CD4-positive, alpha-beta T cell treated with Interleukin-12 subunit alpha and Interleukin-12 subunit beta, for 1 hour (primary cell): ENCODE measurements around the gene MED12.
"Not testable (repeated sequence)": the region's sequence is repeated elsewhere in the genome, so short reads cannot be mapped to it uniquely, and the experiment has no call there.

Experiments used
- DNase-seq: peaks from one replicate; pipeline ENCODE4 v3.0.0-alpha.2; 2020

Gene MED12

DNA sequence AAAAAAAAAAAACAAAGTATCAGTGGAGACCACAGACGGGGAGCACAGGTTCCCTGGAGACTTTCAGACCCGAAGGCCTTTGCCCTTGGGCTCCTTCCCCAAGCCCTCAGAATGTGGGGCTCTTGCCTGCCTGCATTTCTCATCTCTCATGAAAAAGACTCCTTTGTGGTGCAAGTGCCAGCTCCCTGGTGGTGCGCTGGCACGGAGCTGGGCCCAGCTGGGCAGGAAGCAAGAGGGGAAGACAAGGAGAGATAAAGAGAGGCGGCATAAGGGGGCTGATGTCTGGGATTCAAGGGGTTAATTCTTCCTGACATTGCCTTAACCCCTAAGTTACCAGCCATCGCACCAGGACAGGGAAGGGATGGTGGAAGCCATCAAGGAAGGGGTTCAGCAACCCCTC, 48.1 kb downstream of the MED12 start:
- no peak for DNase-seq

DNA sequence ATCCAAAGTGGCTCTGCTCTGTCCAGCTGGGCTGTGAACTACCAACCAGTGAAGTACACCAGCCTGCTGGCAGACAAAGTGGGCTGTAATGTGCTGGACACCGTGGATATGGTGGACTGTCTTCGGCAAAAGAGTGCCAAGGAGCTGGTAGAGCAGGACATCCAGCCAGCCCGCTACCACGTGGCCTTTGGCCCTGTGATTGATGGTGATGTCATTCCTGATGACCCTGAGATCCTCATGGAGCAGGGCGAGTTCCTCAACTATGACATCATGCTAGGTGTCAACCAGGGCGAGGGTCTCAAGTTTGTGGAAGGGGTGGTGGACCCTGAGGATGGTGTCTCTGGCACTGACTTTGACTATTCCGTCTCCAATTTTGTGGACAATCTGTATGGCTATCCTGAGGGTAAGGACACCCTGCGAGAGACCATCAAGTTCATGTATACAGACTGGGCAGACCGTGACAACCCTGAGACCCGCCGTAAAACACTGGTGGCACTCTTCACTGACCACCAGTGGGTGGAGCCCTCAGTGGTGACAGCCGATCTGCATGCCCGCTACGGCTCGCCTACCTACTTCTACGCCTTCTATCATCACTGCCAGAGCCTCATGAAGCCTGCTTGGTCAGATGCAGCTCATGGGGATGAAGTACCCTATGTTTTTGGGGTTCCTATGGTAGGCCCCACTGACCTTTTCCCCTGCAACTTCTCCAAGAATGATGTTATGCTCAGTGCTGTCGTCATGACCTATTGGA, 48.8 kb downstream of the MED12 start:
- DNase-seq: no peak

DNA sequence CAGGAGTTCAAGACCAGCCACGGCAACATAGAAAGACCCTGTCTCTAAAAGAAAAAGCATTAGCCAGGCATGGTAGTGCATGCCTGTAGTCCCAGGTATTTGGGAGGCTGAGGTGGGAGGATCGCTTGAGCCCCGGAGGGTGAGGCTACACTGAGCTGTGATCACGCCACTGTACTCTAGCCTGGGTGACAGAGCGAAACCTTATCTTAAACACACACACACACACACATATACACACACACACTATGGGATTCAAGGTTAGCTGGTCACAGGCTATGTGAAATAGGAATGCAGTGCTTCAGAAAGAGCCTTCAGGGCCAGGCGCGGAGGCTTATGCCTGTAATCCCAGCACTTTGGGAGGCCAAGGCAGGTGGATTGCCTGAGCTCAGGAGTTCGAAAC, 49.7 kb downstream of the MED12 start:
- no peak for DNase-seq

DNA sequence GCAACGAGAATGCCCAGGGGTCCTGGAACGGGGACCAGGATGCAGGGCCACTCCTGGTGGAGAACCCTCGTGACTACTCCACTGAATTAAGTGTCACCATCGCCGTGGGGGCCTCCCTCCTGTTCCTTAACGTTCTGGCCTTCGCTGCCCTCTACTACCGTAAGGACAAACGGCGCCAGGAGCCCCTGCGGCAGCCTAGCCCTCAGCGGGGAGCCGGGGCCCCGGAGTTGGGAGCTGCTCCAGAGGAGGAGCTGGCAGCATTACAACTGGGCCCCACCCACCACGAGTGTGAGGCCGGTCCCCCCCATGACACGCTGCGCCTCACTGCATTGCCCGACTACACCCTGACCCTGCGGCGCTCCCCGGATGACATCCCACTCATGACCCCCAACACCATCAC, 51.2 kb downstream of the MED12 start:
- DNase-seq: no peak

DNA sequence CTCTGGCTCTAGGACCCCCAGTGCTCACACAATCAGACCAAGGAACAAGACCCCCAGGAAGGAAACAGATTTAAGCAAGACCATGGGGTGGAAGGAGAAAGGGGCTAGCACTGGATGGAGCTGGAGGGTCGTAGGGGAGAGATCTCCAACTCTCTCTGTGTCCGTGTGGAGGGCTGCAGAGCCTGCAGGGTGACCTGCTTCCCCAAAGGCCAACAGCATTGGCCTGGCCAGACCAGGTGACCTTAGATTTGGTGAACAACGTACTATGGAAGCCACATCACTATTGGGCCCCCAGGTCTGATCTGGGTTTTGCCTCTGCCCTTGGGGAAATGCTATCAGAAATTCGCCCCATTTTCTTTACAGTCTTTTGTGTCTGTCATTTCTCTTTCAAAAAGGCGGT, 52.3 kb downstream of the MED12 start:
- DNase-seq: no peak

DNA sequence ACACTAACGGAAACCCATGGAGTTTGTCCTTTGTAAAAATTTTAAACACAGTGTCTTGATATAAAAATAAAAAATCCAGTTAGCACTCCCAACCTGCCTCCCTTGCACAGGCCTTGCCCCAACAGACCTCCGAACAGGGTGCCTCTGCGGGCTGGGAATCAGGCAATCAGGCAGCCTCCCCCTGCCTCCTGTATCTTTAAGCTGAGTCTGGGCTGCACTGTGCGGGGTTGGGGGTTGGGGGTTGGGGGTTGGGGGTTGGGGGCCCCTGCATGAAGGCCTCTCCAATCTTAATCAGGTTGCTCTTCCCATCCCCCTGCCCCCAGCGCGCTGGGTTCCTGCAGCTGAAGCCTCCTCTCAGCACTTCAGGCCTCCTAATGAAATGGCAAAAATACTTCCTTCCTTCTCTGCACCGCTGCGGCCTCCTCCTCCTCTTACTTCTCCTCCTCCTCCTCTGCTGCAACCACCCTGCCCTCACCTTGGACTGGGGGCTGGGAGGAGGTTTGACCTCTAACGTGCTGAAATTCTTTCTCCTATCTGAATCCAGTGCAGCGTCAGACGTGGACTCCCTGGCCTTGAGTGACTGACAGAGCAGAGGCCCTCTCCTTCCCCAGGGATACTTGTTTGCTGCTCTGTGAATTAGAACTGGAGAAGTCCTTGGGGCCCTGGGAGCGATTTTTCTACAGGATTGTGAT, 52.9 kb downstream of the MED12 start:
- DNase-seq: no peak

DNA sequence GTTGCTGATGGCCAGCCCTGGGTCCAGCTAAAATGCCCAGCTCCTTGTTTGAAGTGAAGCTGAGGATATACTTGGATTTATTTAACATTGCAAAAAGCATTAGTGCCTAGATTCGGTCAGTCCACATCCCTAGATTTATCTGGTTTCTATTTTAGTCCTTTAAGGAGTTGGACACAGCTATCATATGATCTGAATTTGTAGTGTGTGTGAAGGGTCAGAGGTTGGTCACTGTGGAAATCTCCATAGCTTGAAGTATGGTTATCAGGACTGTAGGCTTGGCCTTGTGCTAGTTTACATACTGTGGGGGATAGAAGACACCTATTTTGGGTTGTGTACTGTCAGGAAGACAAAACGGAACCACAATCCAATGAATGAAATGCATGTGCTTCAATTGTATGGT, 55.0 kb downstream of the MED12 start:
- DNase-seq: no peak

DNA sequence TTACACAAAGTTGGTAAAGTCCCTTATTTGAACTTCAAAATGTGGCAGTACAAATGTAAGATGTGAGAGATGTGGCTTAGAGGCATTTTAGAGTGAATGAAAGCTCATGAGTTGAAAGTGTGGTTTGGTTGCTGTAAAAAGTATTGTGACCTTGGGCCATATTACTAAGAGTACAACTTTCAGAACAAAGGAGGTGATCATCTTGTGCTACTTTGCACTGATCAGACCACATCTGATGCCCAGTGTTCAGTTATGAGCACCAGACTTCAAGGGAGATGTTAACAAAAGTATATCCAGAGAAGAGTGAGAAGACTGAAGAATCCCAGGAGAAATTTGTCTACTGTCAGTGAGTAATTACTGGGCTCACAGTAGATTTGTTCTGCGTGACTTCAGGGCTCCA, 56.4 kb downstream of the MED12 start:
- no peak for DNase-seq

DNA sequence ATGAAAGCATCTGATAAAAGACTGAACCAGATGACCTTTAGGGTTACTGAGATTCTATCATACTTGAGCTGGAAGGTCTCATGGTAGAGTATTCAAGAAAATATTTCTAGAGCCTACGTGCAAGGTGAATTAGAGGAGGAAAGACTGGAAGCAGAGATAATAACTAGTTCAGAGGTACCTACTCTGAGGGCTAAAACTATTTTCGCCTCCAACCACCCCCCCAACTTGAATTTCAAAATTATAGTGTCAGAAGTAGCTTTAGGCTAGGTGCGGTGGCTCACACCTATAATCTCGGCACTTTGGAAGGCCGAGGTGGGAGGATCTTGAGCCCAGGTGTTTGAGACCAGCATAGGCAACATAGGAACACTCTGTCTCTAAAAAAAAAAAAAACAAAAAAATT, 57.1 kb downstream of the MED12 start:
- no peak for DNase-seq

DNA sequence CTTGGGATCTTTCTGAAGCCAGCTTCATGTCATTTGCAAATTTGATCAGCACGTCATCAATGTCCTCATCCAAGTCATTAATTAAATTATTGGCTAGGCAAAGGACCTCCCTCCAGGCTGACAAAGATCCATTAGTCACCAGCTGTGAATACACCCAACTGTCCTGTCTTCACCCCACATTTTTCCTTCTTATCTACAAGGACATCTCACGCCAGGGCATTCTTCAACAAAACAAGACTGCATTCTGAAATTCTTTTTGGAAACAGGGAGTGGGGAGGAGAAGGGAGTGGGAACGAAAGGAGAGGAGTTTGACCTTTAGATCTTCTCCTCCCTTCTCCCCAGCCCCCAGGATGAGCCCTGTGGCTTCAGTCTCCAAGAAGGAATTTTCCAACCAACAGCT, 58.9 kb downstream of the MED12 start:
- DNase-seq: no peak

DNA sequence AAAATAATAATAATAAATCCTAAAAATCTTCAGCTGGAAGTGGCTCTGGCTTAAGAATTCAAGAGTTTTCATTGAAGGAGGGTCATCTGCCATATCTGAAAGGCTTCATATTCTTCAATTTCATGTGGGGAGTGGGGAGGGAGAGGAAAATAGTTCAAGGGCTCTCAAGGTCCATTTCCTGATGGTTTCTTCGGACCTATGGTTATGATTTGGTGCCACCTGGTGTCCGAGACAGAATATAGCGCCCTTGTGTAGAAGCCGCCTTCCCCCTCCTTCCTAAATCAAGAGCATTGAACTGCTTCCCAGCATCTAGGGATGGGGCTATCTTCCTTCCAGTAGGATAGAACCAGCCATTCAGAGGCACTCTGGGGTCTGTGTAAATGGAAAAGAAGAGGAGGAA, 60.5 kb downstream of the MED12 start:
- DNase-seq: peak; percentile 65

DNA sequence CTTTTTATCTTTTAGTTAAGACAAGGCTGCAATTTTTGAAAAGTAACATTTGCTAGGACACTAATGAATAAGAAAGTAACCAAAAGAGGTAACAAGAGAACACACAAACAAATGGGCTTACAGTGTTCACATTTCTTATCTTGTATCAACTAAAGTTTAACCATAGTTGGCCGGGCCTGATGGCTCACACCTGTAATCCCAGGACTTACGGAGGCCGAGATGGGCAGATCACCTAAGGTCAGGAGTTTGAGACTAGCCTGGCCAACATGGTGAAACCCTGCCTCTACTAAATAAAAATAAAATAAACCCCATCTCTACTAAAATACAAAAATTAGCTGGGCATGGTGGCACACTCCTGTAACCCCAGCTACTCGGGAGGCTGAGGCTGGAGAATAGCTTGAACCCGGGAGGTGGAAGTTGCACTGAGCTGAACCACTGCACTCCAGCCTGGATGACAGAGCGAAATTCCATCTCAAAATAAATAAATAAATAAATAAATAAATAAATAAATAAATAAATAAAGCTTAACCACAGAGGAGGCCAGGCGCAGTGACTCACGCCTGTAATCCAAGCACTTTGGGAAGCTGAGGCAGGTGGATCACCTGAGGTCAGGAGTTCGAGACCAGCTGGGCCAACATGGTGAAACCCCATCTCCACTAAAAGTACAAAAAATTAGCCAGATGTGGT, 62.3 kb downstream of the MED12 start:
- not testable (repeated sequence) for DNase-seq

DNA sequence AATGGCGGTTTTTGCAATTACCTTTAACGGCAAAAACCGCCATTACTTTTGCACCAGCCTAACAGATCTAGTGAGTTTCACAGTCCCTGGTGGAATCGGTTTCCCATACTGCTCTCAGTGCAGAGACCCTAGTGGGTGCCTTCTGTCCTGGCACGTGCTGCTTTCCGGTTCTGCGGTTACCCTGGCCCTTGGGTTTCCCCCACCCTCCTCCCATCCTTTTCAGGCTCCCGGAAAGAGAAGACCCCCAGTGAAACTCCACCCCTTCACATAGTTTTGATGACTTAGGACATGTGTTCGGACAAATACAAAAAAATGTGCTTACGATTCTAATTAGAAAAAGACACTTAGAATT, 63.1 kb downstream of the MED12 start:
- DNase-seq: peak; percentile 67

DNA sequence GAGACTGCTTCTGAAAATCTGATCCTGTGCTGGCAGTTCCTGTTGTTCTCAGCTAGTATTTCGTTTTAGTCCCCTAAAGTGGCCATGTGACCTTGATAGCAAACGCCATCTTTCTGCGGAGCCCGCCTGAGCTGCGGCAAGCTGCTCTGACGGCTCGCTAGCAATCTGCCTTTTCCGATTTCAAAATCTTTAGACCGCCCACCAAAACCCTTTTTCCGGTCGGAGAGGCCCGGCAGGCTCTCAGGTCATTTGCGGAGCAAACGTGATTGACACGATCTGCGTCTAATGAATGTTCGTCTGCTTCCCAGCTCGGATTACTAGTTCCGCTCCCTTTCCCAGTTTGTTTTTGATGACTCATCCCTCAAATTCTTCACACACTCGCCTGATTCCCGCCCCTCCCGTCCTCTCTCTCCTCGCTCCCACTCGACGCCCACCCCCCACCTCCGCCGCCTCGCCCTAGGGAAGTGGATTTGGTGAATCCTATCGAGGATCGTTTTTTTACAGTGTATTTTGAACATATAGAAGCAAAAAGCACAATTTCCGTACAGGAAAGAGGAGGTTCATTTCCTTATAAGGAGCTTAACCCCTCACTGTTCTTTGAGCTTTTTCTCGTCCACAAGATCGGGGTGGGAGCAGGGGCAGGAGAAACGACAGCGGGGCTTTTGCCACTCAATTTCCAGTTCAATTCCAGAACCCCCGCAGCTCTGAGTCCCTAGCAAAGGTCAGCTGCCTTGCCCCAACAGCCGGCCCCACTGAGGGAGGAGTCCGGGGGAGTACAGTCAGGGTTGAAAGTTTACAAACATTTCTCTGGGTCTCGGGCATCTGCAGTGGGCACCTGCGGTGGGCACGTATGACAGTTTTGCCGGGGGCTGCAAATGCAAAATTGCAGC, 63.8 kb downstream of the MED12 start:
- DNase-seq: peak; percentile 89

DNA sequence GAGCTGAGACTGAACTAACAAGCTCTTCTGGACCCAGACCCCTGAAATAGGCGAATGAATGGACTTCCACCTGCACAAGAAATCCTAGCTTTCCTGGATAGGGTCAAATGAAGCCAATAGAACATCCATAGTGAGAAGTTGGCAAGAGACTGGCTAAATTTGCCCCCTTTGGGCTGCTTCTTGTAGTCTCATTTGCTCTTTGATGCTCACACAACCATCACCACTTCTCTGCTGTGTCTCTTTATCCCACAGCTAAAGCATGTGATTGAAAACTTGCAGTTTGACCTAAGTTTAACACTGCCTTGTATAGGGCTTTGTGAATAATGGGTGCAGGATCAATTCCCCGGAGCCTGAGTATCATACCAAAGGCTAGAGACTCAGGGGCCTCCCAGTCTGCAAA, 64.5 kb downstream of the MED12 start:
- DNase-seq: no peak

DNA sequence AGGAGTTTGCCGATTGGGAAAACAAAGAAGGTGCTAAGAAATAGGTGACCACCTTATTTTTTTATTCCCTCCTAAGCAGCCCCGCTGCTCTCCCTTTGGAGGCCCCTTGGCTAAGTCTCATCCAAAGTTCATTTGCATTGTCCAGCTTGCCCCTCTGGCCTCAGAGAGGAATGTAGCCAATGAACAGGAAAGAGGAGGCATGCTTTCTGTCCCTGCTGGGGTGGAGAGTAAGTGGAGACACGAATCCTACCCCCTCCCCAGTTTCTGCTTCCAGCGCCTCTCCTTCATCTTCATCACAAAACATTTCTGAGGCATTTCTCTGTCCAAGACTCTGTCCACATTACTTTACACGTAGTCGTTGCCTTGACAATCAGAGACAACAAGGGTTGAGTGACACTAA, 64.9 kb downstream of the MED12 start:
- no peak for DNase-seq

DNA sequence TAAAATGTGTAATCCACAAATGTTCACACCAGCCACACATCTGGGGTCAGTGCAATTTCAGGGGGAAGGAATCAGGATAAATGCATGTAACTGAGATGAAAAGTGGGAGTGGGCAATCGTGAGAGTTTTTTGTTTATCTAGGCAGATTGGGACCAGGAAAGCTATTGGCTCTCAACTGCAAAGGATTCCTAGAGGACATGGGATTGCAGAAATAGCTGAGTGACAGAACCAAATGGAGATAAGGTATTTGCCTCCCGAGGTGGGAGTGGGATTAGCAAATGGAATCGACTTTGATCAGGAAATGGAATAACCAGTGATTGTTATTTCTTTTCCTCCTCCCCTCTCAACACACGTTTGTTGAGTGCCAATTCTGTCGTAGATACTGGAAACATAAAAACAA, 65.7 kb downstream of the MED12 start:
- DNase-seq: no peak

DNA sequence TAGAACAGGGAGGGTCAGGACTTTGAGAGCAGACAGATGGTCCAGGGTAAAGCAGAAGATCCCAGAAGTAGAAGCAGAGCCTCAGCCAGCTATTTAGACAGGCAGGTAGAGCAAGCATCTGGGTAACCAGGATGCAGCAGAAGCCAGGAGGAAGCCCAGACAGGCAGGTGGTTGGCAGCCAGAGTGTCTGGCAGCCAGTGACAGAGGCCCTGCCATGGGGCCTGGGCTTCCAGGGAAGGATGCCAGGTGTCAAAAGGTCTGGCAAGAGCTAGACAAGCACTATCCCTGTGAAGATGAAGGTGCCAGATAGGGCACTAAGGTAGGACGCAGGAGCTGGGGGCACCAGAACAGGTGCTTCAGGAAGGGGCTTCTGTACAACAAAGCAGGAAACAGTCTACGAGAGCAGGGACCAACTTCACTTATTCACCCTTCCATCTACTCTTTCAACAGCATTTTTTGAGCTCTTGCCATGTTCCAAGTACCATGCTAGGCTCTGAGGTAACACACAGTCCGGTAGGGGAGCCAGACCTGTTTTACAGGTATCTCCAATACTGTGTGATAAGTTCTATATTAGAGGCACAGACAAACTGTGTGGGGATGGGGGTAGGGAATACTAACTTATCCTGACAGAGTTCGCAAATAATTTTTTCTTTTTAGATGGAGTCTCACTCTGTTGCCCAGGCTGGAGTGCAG, 66.6 kb downstream of the MED12 start:
- no peak for DNase-seq

DNA sequence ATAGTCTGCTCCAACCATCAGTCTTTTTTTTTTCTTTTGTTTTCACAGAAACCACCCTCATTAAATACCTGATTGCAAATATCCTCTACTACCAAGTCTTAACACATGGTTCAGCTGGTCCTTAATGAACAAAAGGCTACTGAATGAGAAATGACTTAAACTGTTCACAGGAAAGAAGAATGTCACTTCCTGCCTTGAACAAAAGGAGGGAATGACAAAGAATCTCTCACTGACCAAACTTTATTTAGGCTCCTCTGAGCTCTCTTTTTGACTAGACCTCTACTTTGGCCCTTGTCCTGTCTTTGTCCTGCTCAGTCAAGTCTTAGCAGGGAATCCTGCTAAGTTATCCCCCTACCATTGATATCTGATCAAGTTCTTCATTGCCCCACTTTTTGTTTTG, 72.9 kb downstream of the MED12 start:
- DNase-seq: no peak
